Esophagus squamous epithelium (tissue), 4 donors: ENCODE results near the gene BID.

Source experiments
- CTCF ChIP-seq, 6 experiments: fragments of 450-650 bp in 4 of 6; fragments of 200-600 bp in 2 of 6; sonication (generic) in 2 of 6; IDR thresholded peaks; one replicate each; pipeline ENCODE4 v1.5.1; 2016 to 2019; ENCODE audit warnings: antibody characterized with exemption in 6 of 6, mild to moderate bottlenecking in 4 of 6, moderate library complexity in 4 of 6
- POLR2A ChIP-seq, 4 donors: fragments of 450-650 bp; IDR thresholded peaks; one replicate each; pipeline ENCODE4 v1.6.1; 2017; ENCODE audit warnings: antibody characterized with exemption in 4 of 4, mild to moderate bottlenecking in 4 of 4, moderate library complexity in 3 of 4

GRCh38 chr22:17780741-17781318 is 6.6 kb upstream of the BID start:
- TF ChIP-seq CTCF (IDR thresholded peaks at IDR 0.05) (no peak), POLR2A (IDR thresholded peaks at IDR 0.05) (no peak)
